Measurements from ENCODE around the gene NBAS.

DNA sequence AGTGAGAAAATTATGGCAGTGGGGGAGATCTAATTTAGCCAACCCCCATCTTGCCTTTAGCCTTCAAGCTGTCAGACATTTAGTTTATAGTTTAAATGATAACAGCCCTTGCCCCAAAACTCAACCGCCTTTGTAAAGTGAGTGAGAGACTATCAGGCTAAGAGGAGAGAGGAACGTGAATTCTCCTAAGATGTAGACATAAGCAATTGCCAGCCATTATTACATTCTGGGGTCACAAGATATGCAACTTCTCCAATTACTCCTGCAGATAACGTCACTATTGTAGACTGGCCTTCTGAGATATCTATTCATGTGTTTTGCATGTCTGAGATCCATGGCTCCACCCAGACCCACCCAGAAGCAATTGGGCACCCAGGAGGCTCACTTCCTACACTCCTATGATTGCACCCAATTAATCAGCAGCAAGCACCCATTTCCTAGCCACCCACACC, 307.3 kb downstream of the NBAS start:
- no peak for TF ChIP-seq CTCF (IDR thresholded peaks at IDR 0.05)
- no peak for TF ChIP-seq POLR2A (IDR thresholded peaks at IDR 0.05)

Data from ovary (tissue), 3 donors.